ENCODE results near the gene NAT8.
"Not testable (repeated sequence)": the region's sequence is repeated elsewhere in the genome, so short reads cannot be mapped to it uniquely, and the experiment has no call there.

The NAT8 gene, protein sequence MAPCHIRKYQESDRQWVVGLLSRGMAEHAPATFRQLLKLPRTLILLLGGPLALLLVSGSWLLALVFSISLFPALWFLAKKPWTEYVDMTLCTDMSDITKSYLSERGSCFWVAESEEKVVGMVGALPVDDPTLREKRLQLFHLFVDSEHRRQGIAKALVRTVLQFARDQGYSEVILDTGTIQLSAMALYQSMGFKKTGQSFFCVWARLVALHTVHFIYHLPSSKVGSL

DNA sequence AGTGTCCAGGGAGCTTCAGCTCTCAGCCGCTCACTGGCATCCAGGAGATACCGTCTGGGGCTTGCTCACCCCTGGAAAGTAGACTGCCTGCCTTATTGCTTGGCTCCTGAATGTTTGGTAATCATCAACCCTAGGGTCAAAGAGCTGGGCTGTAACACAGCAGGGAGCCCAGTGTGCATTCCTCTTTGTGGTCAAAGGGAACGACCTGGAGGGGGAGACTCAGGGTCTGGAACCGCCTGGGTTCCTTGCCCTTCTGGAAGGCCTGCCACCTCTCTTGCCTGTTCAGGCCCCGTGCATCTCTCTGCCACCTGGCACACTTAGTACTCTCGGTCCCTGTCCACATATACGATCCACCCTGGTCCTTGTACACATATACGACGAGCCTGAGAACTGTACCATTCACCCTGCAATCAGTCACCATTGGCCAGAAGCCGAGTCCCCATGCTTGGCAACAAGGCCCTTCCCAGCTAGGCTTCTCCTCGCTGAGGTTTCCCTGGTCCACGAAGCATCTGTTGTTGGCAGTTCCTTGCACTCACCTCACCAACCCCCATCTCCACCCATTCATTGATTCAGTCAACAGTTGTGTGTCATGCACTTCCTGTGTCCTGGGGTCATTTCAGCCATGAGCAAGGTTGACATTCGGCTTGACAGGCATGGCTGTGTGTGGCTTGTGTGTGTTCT lies at the start of gene NAT8:
Gene NAT8, minus strand, starts transcription at position 85 of the 681 bp plus-strand sequence. CDS start 794 bp downstream, outside the sequence.
- H3K9ac ChIP-seq (ENCODE audit: low read length): no peak within 1 kb of the TSS
- H3K27ac ChIP-seq (ENCODE audit: low read depth, low read length): no peak within 1 kb of the TSS
- H3K4me3 ChIP-seq (ENCODE audit: low read length): no peak within 1 kb of the TSS
- no peaks in the 10 kb centered on the region for H3K27me3 ChIP-seq (ENCODE audit: control insufficient read depth, insufficient read depth, low read length)
- no peaks in the 10 kb centered on the region for H3K4me1 ChIP-seq (ENCODE audit: control insufficient read depth, insufficient read depth, low read length)
- no peaks in the 10 kb centered on the region for H3K36me3 ChIP-seq (ENCODE audit: control insufficient read depth, insufficient read depth, low read length)

DNA sequence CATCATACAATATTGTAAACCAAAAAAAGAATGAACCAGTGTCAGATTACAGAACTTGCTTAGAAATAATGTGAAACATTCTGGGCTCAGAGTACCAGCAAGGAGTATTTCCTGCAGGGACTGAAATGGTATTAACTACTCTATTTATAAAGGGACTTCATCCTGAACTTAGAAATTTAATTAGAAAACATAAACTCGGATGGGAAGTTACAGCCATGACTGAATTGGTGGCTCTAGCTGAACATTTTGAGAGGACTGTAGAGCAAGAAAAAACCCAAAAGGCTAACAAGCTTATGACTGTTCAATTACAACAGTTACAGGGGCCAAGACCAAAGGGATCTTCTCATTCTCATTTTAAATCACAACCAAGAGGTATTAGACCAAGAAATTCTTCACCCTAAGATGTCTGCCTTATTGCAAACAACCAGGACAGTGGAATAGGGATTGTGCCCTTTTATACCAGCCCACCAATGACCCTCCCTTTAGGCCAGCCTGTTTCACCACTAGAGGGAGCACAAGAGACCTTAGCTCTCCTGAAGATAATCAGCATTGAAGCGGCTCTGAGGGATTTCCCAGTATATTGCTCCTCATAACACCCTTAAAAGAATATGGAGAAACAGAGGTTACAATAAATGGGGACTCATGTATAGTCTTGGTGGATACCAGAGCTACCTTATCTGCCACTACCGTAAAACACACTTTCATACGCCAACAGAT lies 48.3 kb upstream of the NAT8 start:
- not testable (repeated sequence) for H3K27me3 ChIP-seq (ENCODE audit: control insufficient read depth, insufficient read depth, low read length); H3K4me3 ChIP-seq (ENCODE audit: low read length); H3K9ac ChIP-seq (ENCODE audit: low read length); H3K4me1 ChIP-seq (ENCODE audit: control insufficient read depth, insufficient read depth, low read length); H3K27ac ChIP-seq (ENCODE audit: low read depth, low read length); H3K36me3 ChIP-seq (ENCODE audit: control insufficient read depth, insufficient read depth, low read length)

DNA sequence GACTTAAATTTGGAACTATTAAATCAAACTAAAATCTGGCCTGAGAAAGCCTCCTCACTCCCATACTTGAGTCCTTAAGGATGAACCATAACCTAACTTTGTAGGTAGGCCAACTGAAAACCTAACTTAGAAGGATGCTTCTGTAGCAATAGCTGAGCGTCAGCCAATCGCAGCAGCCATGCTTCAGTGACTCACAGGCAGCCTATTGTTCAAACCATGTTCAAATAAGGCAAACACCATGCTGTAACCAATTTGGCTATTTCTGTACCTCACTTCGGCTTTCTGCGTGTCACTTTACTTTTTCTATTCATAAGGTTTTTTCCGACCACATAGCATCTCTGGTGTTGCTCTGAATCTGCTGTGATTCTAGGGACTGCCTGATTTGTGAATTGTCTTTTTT lies 46.3 kb upstream of the NAT8 start:
- not testable (repeated sequence) for H3K27me3 ChIP-seq (ENCODE audit: control insufficient read depth, insufficient read depth, low read length); H3K4me3 ChIP-seq (ENCODE audit: low read length); H3K4me1 ChIP-seq (ENCODE audit: control insufficient read depth, insufficient read depth, low read length); H3K36me3 ChIP-seq (ENCODE audit: control insufficient read depth, insufficient read depth, low read length); H3K9ac ChIP-seq (ENCODE audit: low read length); H3K27ac ChIP-seq (ENCODE audit: low read depth, low read length)

DNA sequence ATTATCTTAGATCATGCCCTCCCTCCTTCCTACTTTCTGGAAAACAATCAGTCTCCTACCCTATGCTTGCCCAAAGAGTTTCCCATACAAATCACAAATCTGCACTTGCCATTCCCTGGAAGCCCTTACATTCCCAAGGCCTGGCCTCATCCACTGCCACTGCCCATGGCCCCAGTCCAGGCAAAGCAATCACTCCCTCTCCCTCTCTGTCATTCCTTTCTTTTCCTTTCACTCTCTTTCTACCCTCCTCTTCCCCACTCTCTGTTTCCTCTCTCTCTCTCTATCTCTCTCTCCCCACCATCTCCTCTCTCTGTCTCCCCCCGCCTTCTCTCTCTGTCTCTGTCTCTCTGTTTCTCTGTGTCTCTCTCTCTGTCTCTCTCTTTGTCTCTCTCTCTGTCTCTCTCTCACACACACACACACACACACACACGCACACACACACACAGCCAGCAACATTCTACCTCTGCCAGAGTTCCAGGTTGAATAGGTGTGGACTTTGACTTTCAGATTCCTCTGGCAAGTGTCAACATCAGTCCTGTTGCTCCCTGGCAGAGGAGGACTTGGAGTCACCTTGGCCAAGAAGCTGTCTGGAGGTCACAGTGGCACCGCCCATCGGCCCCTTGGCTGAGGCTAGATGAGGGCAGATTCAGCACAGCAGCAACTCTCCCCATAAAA lies 43.7 kb upstream of the NAT8 start:
- Histone ChIP-seq H3K9ac (ENCODE audit: low read length) (no peak overlapping the region), H3K36me3 (ENCODE audit: control insufficient read depth, insufficient read depth, low read length) (no peaks in the 10 kb centered on the region), H3K27me3 (ENCODE audit: control insufficient read depth, insufficient read depth, low read length) (no peaks in the 10 kb centered on the region), H3K4me1 (ENCODE audit: control insufficient read depth, insufficient read depth, low read length) (no peaks in the 10 kb centered on the region), H3K4me3 (ENCODE audit: low read length) (no peak overlapping the region), H3K27ac (ENCODE audit: low read depth, low read length) (no peak overlapping the region)

DNA sequence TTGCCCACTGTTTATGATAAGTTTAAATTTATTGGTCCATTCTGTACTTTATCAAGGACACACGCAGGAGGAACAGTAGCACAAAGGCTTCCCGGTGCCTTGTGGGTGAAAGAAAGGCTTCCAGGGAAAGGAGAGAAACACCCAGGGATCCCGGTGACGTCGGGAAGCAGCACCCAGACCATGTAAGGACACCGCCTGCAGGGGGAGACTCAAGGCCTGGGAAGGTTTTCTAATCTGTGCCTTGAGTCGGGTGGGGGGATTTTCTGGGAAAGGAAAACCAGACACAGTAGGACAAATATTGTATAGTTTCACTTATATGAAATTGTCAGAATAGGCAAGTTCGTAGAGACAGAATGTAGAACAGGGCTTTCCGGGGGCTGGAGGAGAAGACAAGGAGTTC lies 42.7 kb upstream of the NAT8 start:
- H3K27me3 ChIP-seq (ENCODE audit: control insufficient read depth, insufficient read depth, low read length); H3K27ac ChIP-seq (ENCODE audit: low read depth, low read length); H3K36me3 ChIP-seq (ENCODE audit: control insufficient read depth, insufficient read depth, low read length); H3K4me3 ChIP-seq (ENCODE audit: low read length); H3K9ac ChIP-seq (ENCODE audit: low read length); H3K4me1 ChIP-seq (ENCODE audit: control insufficient read depth, insufficient read depth, low read length): not testable (repeated sequence)

DNA sequence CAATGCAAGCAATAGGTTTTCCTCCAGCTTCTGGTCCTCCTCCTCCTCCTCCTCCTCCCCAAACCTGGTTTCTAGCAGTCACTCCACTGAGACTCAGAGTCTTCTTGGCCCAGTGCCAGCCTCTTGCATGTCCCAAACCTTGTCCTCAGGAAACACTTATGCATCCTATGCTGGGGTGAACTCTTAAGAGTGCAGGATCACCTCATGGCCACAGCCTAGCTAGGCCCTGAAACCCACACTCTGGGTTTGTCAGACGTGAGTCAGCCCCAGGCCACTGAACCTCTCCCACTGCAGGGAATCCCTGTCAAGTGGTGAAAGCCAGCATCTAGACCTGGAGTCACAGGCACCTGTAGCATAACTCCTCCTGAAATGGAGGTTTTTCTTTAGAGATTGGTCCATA lies 42.1 kb upstream of the NAT8 start:
- H3K27ac ChIP-seq (ENCODE audit: low read depth, low read length); H3K36me3 ChIP-seq (ENCODE audit: control insufficient read depth, insufficient read depth, low read length): not testable (repeated sequence)

DNA sequence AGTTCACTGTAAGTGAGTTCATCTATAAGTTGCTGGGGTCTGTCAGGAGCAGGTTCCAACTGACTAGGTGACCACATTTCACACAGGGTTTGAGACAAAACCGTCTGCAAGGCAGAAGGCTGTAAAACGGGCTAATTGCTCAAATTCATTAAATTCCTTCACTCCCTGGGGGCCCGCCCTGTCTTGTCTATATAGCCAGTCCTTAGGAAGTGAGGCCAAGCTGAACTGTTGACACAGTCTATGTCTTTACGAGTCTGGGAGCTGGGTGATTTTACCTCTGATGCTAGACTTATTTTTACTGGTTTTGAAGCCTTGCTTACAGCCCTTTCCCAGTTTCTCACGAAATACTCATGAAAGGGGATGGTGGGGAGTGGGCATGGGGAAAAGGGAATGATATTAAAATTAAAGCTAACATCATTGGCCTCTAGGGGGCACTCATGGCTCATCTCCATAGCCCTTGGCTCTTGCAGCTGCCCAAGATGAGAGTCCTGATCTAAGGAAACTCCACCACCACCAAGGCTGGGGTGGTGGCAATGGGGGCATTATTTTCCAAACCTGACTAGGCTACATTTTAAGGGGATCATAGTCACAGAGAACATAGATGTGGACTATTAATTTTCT lies 37.8 kb upstream of the NAT8 start:
- H3K4me3 ChIP-seq (ENCODE audit: low read length); H3K27me3 ChIP-seq (ENCODE audit: control insufficient read depth, insufficient read depth, low read length); H3K4me1 ChIP-seq (ENCODE audit: control insufficient read depth, insufficient read depth, low read length); H3K27ac ChIP-seq (ENCODE audit: low read depth, low read length); H3K9ac ChIP-seq (ENCODE audit: low read length); H3K36me3 ChIP-seq (ENCODE audit: control insufficient read depth, insufficient read depth, low read length): not testable (repeated sequence)

More for the DNA sequence above, 42.1 kb upstream of the NAT8 start:
- H3K4me3 ChIP-seq (ENCODE audit: low read length); H3K4me1 ChIP-seq (ENCODE audit: control insufficient read depth, insufficient read depth, low read length); H3K9ac ChIP-seq (ENCODE audit: low read length); H3K27me3 ChIP-seq (ENCODE audit: control insufficient read depth, insufficient read depth, low read length): not testable (repeated sequence)

DNA sequence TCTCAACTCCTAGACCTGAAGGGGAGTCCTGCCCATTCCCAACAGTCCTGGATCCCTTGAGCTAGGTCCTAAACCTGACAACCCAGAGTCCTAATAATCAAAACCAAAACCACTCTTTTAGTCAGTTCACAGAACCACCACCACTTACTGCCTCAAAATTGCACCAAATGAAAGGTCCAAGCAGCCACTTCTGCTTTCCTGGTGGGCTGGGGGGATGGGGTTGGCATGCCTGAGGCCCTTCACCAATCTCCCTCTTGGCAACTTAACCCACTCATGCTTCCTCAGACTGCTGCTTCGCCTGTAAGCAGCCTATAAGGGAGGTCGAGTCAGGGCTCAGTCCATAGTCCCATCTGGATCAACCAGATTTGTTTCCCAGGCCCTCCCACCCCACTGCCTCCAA lies 37.0 kb upstream of the NAT8 start:
- not testable (repeated sequence) for H3K4me1 ChIP-seq (ENCODE audit: control insufficient read depth, insufficient read depth, low read length); H3K9ac ChIP-seq (ENCODE audit: low read length); H3K27me3 ChIP-seq (ENCODE audit: control insufficient read depth, insufficient read depth, low read length); H3K36me3 ChIP-seq (ENCODE audit: control insufficient read depth, insufficient read depth, low read length); H3K27ac ChIP-seq (ENCODE audit: low read depth, low read length); H3K4me3 ChIP-seq (ENCODE audit: low read length)

DNA sequence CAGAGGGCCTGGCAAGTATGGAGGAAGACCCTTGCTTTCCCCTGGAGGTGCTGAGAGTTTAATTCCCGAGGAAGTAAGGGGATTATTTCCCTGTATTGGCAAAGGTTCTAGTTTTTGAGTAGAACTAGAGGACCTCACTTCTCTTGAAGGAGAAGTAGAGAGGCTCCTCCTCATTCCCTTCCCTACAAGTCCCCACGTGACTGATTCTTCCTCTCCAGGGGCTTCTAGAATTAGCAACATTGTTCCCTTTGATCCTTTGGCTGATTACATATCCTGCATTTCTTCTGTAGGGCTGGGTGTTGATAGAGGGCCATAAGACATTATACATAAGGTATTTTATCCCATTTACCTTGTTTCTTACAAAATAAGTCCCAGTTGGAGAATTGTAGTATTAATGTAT lies 35.8 kb upstream of the NAT8 start:
- not testable (repeated sequence) for H3K27ac ChIP-seq (ENCODE audit: low read depth, low read length); H3K4me3 ChIP-seq (ENCODE audit: low read length); H3K9ac ChIP-seq (ENCODE audit: low read length); H3K4me1 ChIP-seq (ENCODE audit: control insufficient read depth, insufficient read depth, low read length); H3K36me3 ChIP-seq (ENCODE audit: control insufficient read depth, insufficient read depth, low read length); H3K27me3 ChIP-seq (ENCODE audit: control insufficient read depth, insufficient read depth, low read length)

DNA sequence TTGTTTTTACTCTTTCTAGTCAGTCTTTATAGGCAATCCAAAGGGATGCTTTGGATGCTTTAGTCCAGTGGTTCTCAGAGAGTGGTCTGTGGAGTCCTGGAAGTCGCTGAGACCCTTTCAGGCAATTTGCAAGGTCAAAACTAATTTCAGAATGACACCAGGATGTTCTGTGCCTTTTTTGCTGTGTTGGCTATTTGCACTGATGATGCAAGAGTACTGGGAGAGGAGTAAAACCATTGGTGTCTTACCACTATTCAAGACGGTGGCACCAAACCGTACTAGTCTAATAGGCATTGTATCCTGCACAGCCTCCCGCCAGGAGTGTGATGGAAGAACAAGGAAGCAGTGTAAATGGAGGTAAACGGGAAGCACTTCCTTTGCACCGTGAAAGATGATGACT lies 34.0 kb upstream of the NAT8 start:
- H3K9ac ChIP-seq (ENCODE audit: low read length); H3K27me3 ChIP-seq (ENCODE audit: control insufficient read depth, insufficient read depth, low read length); H3K4me1 ChIP-seq (ENCODE audit: control insufficient read depth, insufficient read depth, low read length); H3K4me3 ChIP-seq (ENCODE audit: low read length); H3K27ac ChIP-seq (ENCODE audit: low read depth, low read length); H3K36me3 ChIP-seq (ENCODE audit: control insufficient read depth, insufficient read depth, low read length): not testable (repeated sequence)

DNA sequence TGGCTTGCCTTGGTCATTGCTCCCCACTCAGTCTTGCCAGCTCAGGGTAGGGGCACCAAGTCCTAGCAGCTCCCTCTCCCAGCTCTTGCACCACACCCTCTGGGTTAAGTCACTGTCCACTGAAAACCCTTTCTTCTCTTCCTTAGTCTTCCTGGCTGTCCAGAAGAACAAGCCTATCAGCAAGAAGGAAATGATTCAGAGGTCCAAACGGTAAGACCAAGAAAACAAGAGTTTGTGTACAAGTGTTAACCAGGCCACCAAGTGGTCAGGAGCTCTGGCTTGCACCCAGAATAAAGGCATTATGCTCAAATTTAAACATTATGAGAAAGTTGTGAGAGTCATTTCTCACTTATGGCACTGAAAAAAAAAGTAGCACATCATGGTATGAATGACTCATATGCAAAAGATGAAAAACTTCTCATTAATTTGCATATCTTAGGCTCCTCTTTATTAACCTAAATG lies 32.5 kb upstream of the NAT8 start:
- H3K36me3 ChIP-seq (ENCODE audit: control insufficient read depth, insufficient read depth, low read length); H3K27me3 ChIP-seq (ENCODE audit: control insufficient read depth, insufficient read depth, low read length); H3K27ac ChIP-seq (ENCODE audit: low read depth, low read length); H3K9ac ChIP-seq (ENCODE audit: low read length); H3K4me1 ChIP-seq (ENCODE audit: control insufficient read depth, insufficient read depth, low read length); H3K4me3 ChIP-seq (ENCODE audit: low read length): not testable (repeated sequence)

DNA sequence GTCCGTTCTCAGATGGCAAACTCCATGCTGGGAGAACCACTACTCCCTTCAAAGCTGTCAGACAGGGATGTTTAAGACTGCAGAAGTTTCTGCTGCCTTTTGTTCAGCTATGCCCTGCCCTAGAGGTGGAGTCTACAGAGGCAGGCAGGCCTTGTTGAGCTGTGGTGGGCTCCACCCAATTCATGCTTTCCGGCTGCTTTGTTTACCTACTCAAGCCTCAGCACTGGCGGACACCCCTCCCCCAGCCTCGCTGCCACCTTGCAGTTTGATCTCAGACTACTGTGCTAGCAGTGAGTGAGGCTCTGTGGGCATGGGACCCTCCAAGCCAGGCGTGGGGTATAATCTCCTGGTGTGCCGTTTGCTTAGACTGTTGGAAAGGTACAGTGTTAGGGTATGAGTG lies 27.8 kb upstream of the NAT8 start:
- not testable (repeated sequence) for H3K36me3 ChIP-seq (ENCODE audit: control insufficient read depth, insufficient read depth, low read length); H3K27ac ChIP-seq (ENCODE audit: low read depth, low read length); H3K27me3 ChIP-seq (ENCODE audit: control insufficient read depth, insufficient read depth, low read length); H3K4me3 ChIP-seq (ENCODE audit: low read length); H3K9ac ChIP-seq (ENCODE audit: low read length); H3K4me1 ChIP-seq (ENCODE audit: control insufficient read depth, insufficient read depth, low read length)
